HepG2 (cell line): Measurements from ENCODE around the gene GTF2H3. TPM values are rescaled to one million over a fixed set of nuclear protein-coding genes. Genes with fewer than 3 reads are reported as not detected.

ENCODE experiments used
- ATF2 ChIP-seq: sonication (generic); formaldehyde crosslinking; IDR thresholded peaks from 2 replicates; pipeline ENCODE4 v1.4.0; 2020; ENCODE audit warnings: missing genetic modification reagents
- BCL6 ChIP-seq: IDR thresholded peaks from 2 replicates; pipeline ENCODE4 v1.6.1; 2016; ENCODE audit warnings: missing genetic modification reagents, missing compliant biosample characterization
- CBFB ChIP-seq: sonication (generic); formaldehyde crosslinking; IDR thresholded peaks from 2 replicates; pipeline ENCODE4 v1.4.0; 2020; ENCODE audit warnings: missing genetic modification reagents
- CEBPB ChIP-seq: IDR thresholded peaks from 2 replicates; pipeline ENCODE4 v1.6.1; 2011; ENCODE audit warnings: low read depth, low read length, improper control_type of control experiment, borderline replicate concordance
- CEBPG ChIP-seq: IDR thresholded peaks from 2 replicates; pipeline ENCODE4 v1.6.1; 2016
- CENPBD1 ChIP-seq: sonication (generic); formaldehyde crosslinking; IDR thresholded peaks from 2 replicates; pipeline ENCODE4 v1.8.0; 2022; ENCODE audit warnings: missing genetic modification reagents, low read depth, mild to moderate bottlenecking, borderline replicate concordance
- DPF2 ChIP-seq: sonication (generic); formaldehyde crosslinking; IDR thresholded peaks from 2 replicates; pipeline ENCODE4 v1.4.0; 2020; ENCODE audit warnings: mild to moderate bottlenecking, low read depth, missing genetic modification reagents, borderline replicate concordance
- HNRNPH1 ChIP-seq: fragments of 200-400 bp; formaldehyde crosslinking; optimal IDR thresholded peaks from 2 replicates; pipeline ENCODE3; 2017; ENCODE audit warnings: mild to moderate bottlenecking, low read depth, low read length
- ISL2 ChIP-seq: sonication (generic); formaldehyde crosslinking; IDR thresholded peaks from 2 replicates; pipeline ENCODE4 v1.5.0; 2020; ENCODE audit warnings: missing genetic modification reagents
- KLF13 ChIP-seq: sonication (generic); formaldehyde crosslinking; IDR thresholded peaks from 2 replicates; pipeline ENCODE4 v1.4.0; 2020; ENCODE audit warnings: mild to moderate bottlenecking, missing genetic modification reagents
- KMT2A ChIP-seq: sonication (generic); formaldehyde crosslinking; IDR thresholded peaks from 2 replicates; pipeline ENCODE4 v1.4.0; 2020; ENCODE audit warnings: missing genetic modification reagents
- RFX3 ChIP-seq: IDR thresholded peaks from 2 replicates; pipeline ENCODE4 v1.6.1; 2016; ENCODE audit warnings: missing biosample characterization, missing genetic modification reagents
- SMAD9 ChIP-seq: sonication (generic); formaldehyde crosslinking; IDR thresholded peaks from 2 replicates; pipeline ENCODE4 v1.5.1; 2020; ENCODE audit warnings: mild to moderate bottlenecking, missing genetic modification reagents
- ZBTB25 ChIP-seq: IDR thresholded peaks from 2 replicates; pipeline ENCODE4 v1.6.1; 2018; ENCODE audit warnings: missing genetic modification reagents
- ZNF333 ChIP-seq: sonication (generic); formaldehyde crosslinking; IDR thresholded peaks from 2 replicates; pipeline ENCODE4 v1.4.0; 2020; ENCODE audit warnings: mild to moderate bottlenecking, missing genetic modification reagents, borderline replicate concordance
- ZNF343 ChIP-seq: sonication (generic); formaldehyde crosslinking; IDR thresholded peaks from 2 replicates; pipeline ENCODE4 v1.4.0; 2020; ENCODE audit warnings: mild to moderate bottlenecking, missing genetic modification reagents
- ZNF616 ChIP-seq: sonication (generic); formaldehyde crosslinking; IDR thresholded peaks from 2 replicates; pipeline ENCODE4 v1.5.0; 2020; ENCODE audit warnings: low read depth, mild to moderate bottlenecking, missing genetic modification reagents
- ZNF816 ChIP-seq: sonication (generic); formaldehyde crosslinking; IDR thresholded peaks from 2 replicates; pipeline ENCODE4 v1.8.0; 2022; ENCODE audit warnings: missing genetic modification reagents, mild to moderate bottlenecking, borderline replicate concordance
- ZSCAN25 ChIP-seq: sonication (generic); formaldehyde crosslinking; IDR thresholded peaks from 2 replicates; pipeline ENCODE4 v1.8.0; 2022; ENCODE audit warnings: mild to moderate bottlenecking, missing genetic modification reagents
- polyA plus RNA-seq, 8 experiments: library from polyadenylated mRNA; depleted of rRNA in 3 of 8; stranded (reverse) in 7 of 8; unstranded in 1 of 8; fragments of >200 nt; fragmentation: Illumina TruSeq in 4 of 8; extraction: Trizol in 4 of 8; gene quantifications; 2 replicates each; pipeline versions ENCODE4 v1.2.1 to v1.2.3, GENCODE V29; 2011 to 2016; ENCODE audit warnings: low read depth in 4 of 8, missing spikeins in 1 of 8, mixed read lengths in 1 of 8; ENCODE audit not compliant: insufficient read depth in 1 of 8
- total RNA-seq, 5 experiments: library from RNA; depleted of rRNA; stranded (reverse); fragments of >200 nt; fragmentation: Illumina TruSeq; extraction: Trizol; gene quantifications; 2 replicates each; pipeline ENCODE4 v1.2.3, GENCODE V29; 2016; ENCODE audit warnings: low read depth in 1 of 5
- TF ChIP-seq, protein P1 (sequence below), 2 experiments: fragments of 450-650 bp in 1 of 2; sonication (generic) in 1 of 2; formaldehyde crosslinking; IDR thresholded peaks; 2 replicates each; pipeline versions ENCODE4 v1.5.0 to v1.8.0; 2020 to 2022; ENCODE audit warnings: mild to moderate bottlenecking in 1 of 2, missing genetic modification reagents in 1 of 2
- TF ChIP-seq, protein P2 (sequence below): sonication (generic); formaldehyde crosslinking; IDR thresholded peaks from 2 replicates; pipeline ENCODE4 v1.4.0; 2020; ENCODE audit warnings: mild to moderate bottlenecking, missing genetic modification reagents
- TF ChIP-seq, protein P3 (sequence below): IDR thresholded peaks from 2 replicates; pipeline ENCODE4 v1.6.1; 2016; ENCODE audit warnings: low read depth, missing genetic modification reagents, missing compliant biosample characterization

The GTF2H3 gene
- total and polyA plus RNA-seq, 2 of the 13 experiments (the other 11 are each of a cell fraction or from before 2014, with no cell fraction given) = 35.8 to 58.8 TPM

DNA sequence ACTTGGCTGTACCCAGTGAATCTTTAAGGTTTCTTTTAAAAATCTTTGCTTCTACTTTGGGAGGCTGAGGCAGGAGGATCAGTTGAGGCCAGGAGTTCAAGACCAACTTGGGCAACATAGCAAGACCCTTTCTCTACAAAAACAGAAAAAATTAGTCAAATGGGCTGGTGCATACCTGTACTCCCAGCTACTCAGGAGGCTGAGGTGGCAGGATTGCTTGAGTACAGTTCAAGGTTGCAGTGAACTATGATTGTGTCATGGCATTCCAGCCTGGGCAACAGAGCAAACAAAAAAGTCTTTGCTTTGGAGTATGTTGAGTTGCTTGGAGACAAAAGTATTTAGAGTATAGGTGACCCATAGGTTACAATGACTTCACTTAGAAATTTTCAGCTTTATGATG, 37.9 kb upstream of the GTF2H3 start (continued):
- TF ChIP-seq, protein P1, sequence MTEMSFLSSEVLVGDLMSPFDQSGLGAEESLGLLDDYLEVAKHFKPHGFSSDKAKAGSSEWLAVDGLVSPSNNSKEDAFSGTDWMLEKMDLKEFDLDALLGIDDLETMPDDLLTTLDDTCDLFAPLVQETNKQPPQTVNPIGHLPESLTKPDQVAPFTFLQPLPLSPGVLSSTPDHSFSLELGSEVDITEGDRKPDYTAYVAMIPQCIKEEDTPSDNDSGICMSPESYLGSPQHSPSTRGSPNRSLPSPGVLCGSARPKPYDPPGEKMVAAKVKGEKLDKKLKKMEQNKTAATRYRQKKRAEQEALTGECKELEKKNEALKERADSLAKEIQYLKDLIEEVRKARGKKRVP (CRISPR knock-in tag; IDR thresholded peaks at IDR 0.05) = peak in 1 of 2 experiments; percentile 44; a peak in 1 of 4 replicates
- no peak for TF ChIP-seq CBFB (CRISPR knock-in tag)
- TF ChIP-seq ZBTB25 (CRISPR knock-in tag) = 0 out of 2 replicates have a peak, but pooled peaks have one; percentile 27
- TF ChIP-seq ATF2 (CRISPR knock-in tag) = peak; percentile 84
- no peak for TF ChIP-seq ZSCAN25
- TF ChIP-seq, protein P2, sequence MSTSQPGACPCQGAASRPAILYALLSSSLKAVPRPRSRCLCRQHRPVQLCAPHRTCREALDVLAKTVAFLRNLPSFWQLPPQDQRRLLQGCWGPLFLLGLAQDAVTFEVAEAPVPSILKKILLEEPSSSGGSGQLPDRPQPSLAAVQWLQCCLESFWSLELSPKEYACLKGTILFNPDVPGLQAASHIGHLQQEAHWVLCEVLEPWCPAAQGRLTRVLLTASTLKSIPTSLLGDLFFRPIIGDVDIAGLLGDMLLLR (CRISPR knock-in tag) = no peak
- no peak for TF ChIP-seq KLF13 (CRISPR knock-in tag)
- TF ChIP-seq ZNF616 = no peak
- TF ChIP-seq, protein P3, sequence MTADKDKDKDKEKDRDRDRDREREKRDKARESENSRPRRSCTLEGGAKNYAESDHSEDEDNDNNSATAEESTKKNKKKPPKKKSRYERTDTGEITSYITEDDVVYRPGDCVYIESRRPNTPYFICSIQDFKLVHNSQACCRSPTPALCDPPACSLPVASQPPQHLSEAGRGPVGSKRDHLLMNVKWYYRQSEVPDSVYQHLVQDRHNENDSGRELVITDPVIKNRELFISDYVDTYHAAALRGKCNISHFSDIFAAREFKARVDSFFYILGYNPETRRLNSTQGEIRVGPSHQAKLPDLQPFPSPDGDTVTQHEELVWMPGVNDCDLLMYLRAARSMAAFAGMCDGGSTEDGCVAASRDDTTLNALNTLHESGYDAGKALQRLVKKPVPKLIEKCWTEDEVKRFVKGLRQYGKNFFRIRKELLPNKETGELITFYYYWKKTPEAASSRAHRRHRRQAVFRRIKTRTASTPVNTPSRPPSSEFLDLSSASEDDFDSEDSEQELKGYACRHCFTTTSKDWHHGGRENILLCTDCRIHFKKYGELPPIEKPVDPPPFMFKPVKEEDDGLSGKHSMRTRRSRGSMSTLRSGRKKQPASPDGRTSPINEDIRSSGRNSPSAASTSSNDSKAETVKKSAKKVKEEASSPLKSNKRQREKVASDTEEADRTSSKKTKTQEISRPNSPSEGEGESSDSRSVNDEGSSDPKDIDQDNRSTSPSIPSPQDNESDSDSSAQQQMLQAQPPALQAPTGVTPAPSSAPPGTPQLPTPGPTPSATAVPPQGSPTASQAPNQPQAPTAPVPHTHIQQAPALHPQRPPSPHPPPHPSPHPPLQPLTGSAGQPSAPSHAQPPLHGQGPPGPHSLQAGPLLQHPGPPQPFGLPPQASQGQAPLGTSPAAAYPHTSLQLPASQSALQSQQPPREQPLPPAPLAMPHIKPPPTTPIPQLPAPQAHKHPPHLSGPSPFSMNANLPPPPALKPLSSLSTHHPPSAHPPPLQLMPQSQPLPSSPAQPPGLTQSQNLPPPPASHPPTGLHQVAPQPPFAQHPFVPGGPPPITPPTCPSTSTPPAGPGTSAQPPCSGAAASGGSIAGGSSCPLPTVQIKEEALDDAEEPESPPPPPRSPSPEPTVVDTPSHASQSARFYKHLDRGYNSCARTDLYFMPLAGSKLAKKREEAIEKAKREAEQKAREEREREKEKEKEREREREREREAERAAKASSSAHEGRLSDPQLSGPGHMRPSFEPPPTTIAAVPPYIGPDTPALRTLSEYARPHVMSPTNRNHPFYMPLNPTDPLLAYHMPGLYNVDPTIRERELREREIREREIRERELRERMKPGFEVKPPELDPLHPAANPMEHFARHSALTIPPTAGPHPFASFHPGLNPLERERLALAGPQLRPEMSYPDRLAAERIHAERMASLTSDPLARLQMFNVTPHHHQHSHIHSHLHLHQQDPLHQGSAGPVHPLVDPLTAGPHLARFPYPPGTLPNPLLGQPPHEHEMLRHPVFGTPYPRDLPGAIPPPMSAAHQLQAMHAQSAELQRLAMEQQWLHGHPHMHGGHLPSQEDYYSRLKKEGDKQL (CRISPR knock-in tag) = 0 out of 2 replicates have a peak, but pooled peaks have one; percentile 34
- no peak for TF ChIP-seq HNRNPH1
- no peak for TF ChIP-seq SMAD9
- peak; percentile 87 for TF ChIP-seq CEBPG (CRISPR knock-in tag)
- no peak for TF ChIP-seq ZNF816 (CRISPR knock-in tag)
- no peak for TF ChIP-seq CENPBD1 (CRISPR knock-in tag)
- TF ChIP-seq ZNF333 (CRISPR knock-in tag) = no peak
- TF ChIP-seq ZNF343 = no peak
- peak; percentile 70 for TF ChIP-seq RFX3
- no peak for TF ChIP-seq KMT2A (CRISPR knock-in tag)
- peak; percentile 85 for TF ChIP-seq BCL6
- 0 out of 2 replicates have a peak, but pooled peaks have one; percentile 29 for TF ChIP-seq ISL2 (CRISPR knock-in tag)
- TF ChIP-seq DPF2 (CRISPR knock-in tag) = peak; percentile 55; the same call in 1 of the 2 replicates
- peak; percentile 89 for TF ChIP-seq CEBPB
